H1 (cell line): ENCODE data around the gene MAP4K4. TPM values are rescaled to one million over a fixed set of nuclear protein-coding genes. Genes with fewer than 3 reads are reported as not detected.

Experiments
- CTCF ChIA-PET: fragments of 300-600 bp; sonication (Branson Sonifier 250); formaldehyde crosslinking; loops from one replicate; lab custom pipeline; 2021; ENCODE audit not compliant: partially characterized antibody; lab: Charles Lee
- POLR2A ChIA-PET: fragments of 300-600 bp; sonication (Branson Sonifier 250); formaldehyde crosslinking; loops from one replicate; lab custom pipeline; 2021; ENCODE audit warnings: inconsistent platforms; ENCODE audit not compliant: partially characterized antibody; lab: Charles Lee
- DNase-seq, 2 experiments: peaks; one replicate each; pipeline versions ENCODE4 v3.0.0 to v3.0.0-alpha.2; 2010 to 2022; ENCODE audit warnings: low spot score in 2 of 2, low read depth in 1 of 2, mixed read lengths in 1 of 2
- FAIRE-seq: peaks from 2 replicates; lab custom pipeline; 2011; peaks lifted over from hg19 to GRCh38; lab: Jason Lieb, UNC
- H2AFZ ChIP-seq: 2 replicates; pipeline ENCODE4 v1.8.1; 2012; ENCODE audit warnings: low read length, inconsistent platforms
- H2AK5ac ChIP-seq: 2 replicates; pipeline ENCODE4 v1.6.1; 2013; ENCODE audit warnings: low read depth, low read length
- H2BK120ac ChIP-seq: replicated peaks from 2 replicates; pipeline ENCODE3; 2013; ENCODE audit warnings: low read depth, low read length, inconsistent platforms
- H2BK12ac ChIP-seq: 2 replicates; pipeline ENCODE4 v1.6.1; 2013; ENCODE audit warnings: low read depth, low read length
- H2BK15ac ChIP-seq: 2 replicates; pipeline ENCODE4 v1.6.1; 2013; ENCODE audit warnings: low read length
- H2BK20ac ChIP-seq: 2 replicates; pipeline ENCODE4 v1.6.1; 2013; ENCODE audit warnings: low read length
- H2BK5ac ChIP-seq: 2 replicates; pipeline ENCODE4 v1.6.1; 2013; ENCODE audit warnings: low read depth, low read length
- H3K14ac ChIP-seq: 2 replicates; pipeline ENCODE4 v1.6.1; 2013; ENCODE audit warnings: inconsistent platforms; ENCODE audit not compliant: insufficient read length
- H3K18ac ChIP-seq: 2 replicates; pipeline ENCODE4 v1.6.1; 2013; ENCODE audit warnings: low read length; ENCODE audit errors: extremely low read depth
- H3K23ac ChIP-seq: 2 replicates; pipeline ENCODE4 v1.6.1; 2013; ENCODE audit warnings: inconsistent platforms; ENCODE audit not compliant: insufficient read length
- H3K23me2 ChIP-seq: 2 replicates; pipeline ENCODE4 v1.6.1; 2013; ENCODE audit warnings: low read depth, low read length
- H3K27ac ChIP-seq: 2 replicates; pipeline ENCODE4 v1.6.1; 2011; ENCODE audit warnings: low read depth, low read length, inconsistent platforms
- H3K27me3 ChIP-seq, 4 experiments: replicated peaks in 1 of 4; 1 replicate in 1 of 4; 2 replicates in 3 of 4; pipeline versions ENCODE4 v1.6.1 to v1.8.1; 2011 to 2013; ENCODE audit warnings: low read length in 3 of 4, mild to moderate bottlenecking in 3 of 4, inconsistent platforms in 2 of 4, mixed read lengths in 2 of 4, moderate library complexity in 1 of 4; ENCODE audit not compliant: control insufficient read depth in 3 of 4, insufficient read depth in 3 of 4; ENCODE audit errors: extremely low read depth in 1 of 4
- H3K36me3 ChIP-seq, 4 experiments: 2 replicates each; pipeline versions ENCODE4 v1.6.1 to v1.8.1; 2011 to 2013; ENCODE audit warnings: mild to moderate bottlenecking in 4 of 4, low read length in 3 of 4, moderate library complexity in 2 of 4, control low read depth in 1 of 4, inconsistent platforms in 1 of 4; ENCODE audit not compliant: insufficient read depth in 4 of 4, control insufficient read depth in 2 of 4
- H3K4ac ChIP-seq: replicated peaks from 2 replicates; pipeline ENCODE3; 2013; ENCODE audit warnings: low read length, low read depth, mixed read lengths, inconsistent platforms; ENCODE audit not compliant: insufficient read length
- H3K4me1 ChIP-seq, 4 experiments: replicated peaks in 1 of 4; 1 replicate in 1 of 4; 2 replicates in 3 of 4; pipeline versions ENCODE4 v1.6.1 to v1.8.1; 2011 to 2013; ENCODE audit warnings: low read length in 3 of 4, inconsistent platforms in 2 of 4, mixed read lengths in 1 of 4; ENCODE audit not compliant: insufficient read depth in 4 of 4, control insufficient read depth in 3 of 4
- H3K4me2 ChIP-seq, 2 experiments: 2 replicates each; pipeline versions ENCODE4 v1.6.1 to v1.8.1; 2011 to 2013; ENCODE audit warnings: low read depth in 2 of 2, low read length in 2 of 2, control low read depth in 1 of 2, inconsistent platforms in 1 of 2, mild to moderate bottlenecking in 1 of 2; ENCODE audit not compliant: insufficient read depth in 1 of 2
- H3K4me3 ChIP-seq, 4 experiments: fragments of 200-600, 300-600 bp in 1 of 4; sonication (generic), shearing (Covaris generic), sonication (Bioruptor Twin) in 1 of 4; 2 replicates each; pipeline versions ENCODE4 v1.5.1 to v1.8.1; 2011 to 2016; ENCODE audit warnings: low read length in 4 of 4, low read depth in 3 of 4, control low read depth in 2 of 4, inconsistent platforms in 2 of 4, mild to moderate bottlenecking in 2 of 4, mixed read lengths in 1 of 4, moderate library complexity in 1 of 4; ENCODE audit not compliant: insufficient read depth in 2 of 4; ENCODE audit errors: extremely low read depth in 1 of 4
- H3K56ac ChIP-seq: replicated peaks from 2 replicates; pipeline ENCODE3; 2013; ENCODE audit warnings: low read depth, mild to moderate bottlenecking, mixed read lengths, low read length, inconsistent platforms; ENCODE audit not compliant: insufficient read length
- H3K79me1 ChIP-seq: 2 replicates; pipeline ENCODE4 v1.6.1; 2013; ENCODE audit warnings: low read depth, low read length, control low read depth
- H3K79me2 ChIP-seq, 2 experiments: 2 replicates each; pipeline versions ENCODE4 v1.6.1 to v1.8.1; 2012 to 2013; ENCODE audit warnings: low read length in 2 of 2, mild to moderate bottlenecking in 2 of 2, inconsistent platforms in 1 of 2; ENCODE audit not compliant: insufficient read depth in 2 of 2, control insufficient read depth in 1 of 2
- H3K9ac ChIP-seq, 4 experiments: replicated peaks in 1 of 4; 1 replicate in 1 of 4; 2 replicates in 3 of 4; pipeline versions ENCODE4 v1.6.1 to v1.8.1; 2011 to 2013; ENCODE audit warnings: low read depth in 3 of 4, low read length in 3 of 4, control low read depth in 2 of 4, mild to moderate bottlenecking in 2 of 4, moderate library complexity in 2 of 4, inconsistent platforms in 1 of 4; ENCODE audit errors: extremely low read depth in 1 of 4
- H3K9me3 ChIP-seq, 2 experiments: 2 replicates each; pipeline versions ENCODE4 v1.6.1 to v1.8.1; 2012 to 2013; ENCODE audit warnings: mild to moderate bottlenecking in 2 of 2, moderate library complexity in 2 of 2, control low read depth in 1 of 2, inconsistent platforms in 1 of 2, low read depth in 1 of 2, low read length in 1 of 2, mixed read lengths in 1 of 2; ENCODE audit not compliant: insufficient read depth in 2 of 2
- H4K20me1 ChIP-seq, 2 experiments: replicated peaks in 1 of 2; 2 replicates each; pipeline versions ENCODE3 to v1.8.1; 2011 to 2013; ENCODE audit warnings: inconsistent platforms in 2 of 2, low read length in 2 of 2, mild to moderate bottlenecking in 1 of 2; ENCODE audit not compliant: insufficient read depth in 2 of 2, control insufficient read depth in 1 of 2
- H4K5ac ChIP-seq: 2 replicates; pipeline ENCODE4 v1.6.1; 2013; ENCODE audit warnings: low read length, low read depth, mixed read lengths, inconsistent platforms; ENCODE audit not compliant: insufficient read length
- H4K8ac ChIP-seq: 2 replicates; pipeline ENCODE4 v1.8.0; 2013; ENCODE audit warnings: mild to moderate bottlenecking, moderate library complexity, low read length, inconsistent platforms; ENCODE audit not compliant: insufficient read depth; ENCODE audit errors: extremely low read depth
- H4K91ac ChIP-seq: replicated peaks from 2 replicates; pipeline ENCODE3; 2013; ENCODE audit warnings: low read length, mixed read lengths, inconsistent platforms; ENCODE audit not compliant: insufficient read length
- CEBPB ChIP-seq: IDR thresholded peaks from 2 replicates; pipeline ENCODE4 v1.6.1; 2012; ENCODE audit warnings: low read depth, low read length
- POU5F1 ChIP-seq: IDR thresholded peaks from 2 replicates; pipeline ENCODE4 v1.6.1; 2011; ENCODE audit warnings: low read depth, mild to moderate bottlenecking, low read length, moderate library complexity
- SIN3A ChIP-seq, 2 experiments: IDR thresholded peaks in 1 of 2; conservative IDR thresholded peaks in 1 of 2; 2 replicates each; pipeline ENCODE4 v1.6.1; 2011 to 2012; ENCODE audit warnings: low read length in 2 of 2, improper control_type of control experiment in 1 of 2, low read depth in 1 of 2, mild to moderate bottlenecking in 1 of 2
- WGBS, 2 experiments: shearing (Covaris generic) in 1 of 2; methylation state at CpG; one replicate each; pipeline versions ENCODE4 v1.1.6 to v1.1.7; 2013 to 2015; ENCODE audit warnings: low lambda C conversion rate in 2 of 2, mixed read lengths in 2 of 2, inconsistent platforms in 1 of 2, low coverage in 1 of 2, missing lambda C conversion rate in 1 of 2; ENCODE audit not compliant: insufficient replicate concordance in 2 of 2, insufficient coverage in 1 of 2, insufficient read length in 1 of 2; ENCODE audit errors: extremely low coverage in 1 of 2, missing lambda C conversion rate in 1 of 2; 5-methylcytosine and 5-hydroxymethylcytosine counted together
- polyA plus RNA-seq, 7 experiments: library from polyadenylated mRNA; depleted of rRNA in 3 of 7; stranded (reverse) in 5 of 7; unstranded in 2 of 7; fragments of >200 nt in 5 of 7; fragments of 200-250 nt in 2 of 7; gene quantifications; 1 replicate in 5 of 7; 2 replicates in 1 of 7; 4 replicates in 1 of 7; pipeline versions ENCODE4 v1.2.1 to v1.2.3, GENCODE V29; 2011 to 2013; ENCODE audit warnings: missing spikeins in 2 of 7, mixed read lengths in 2 of 7
- total RNA-seq: library from RNA; stranded (reverse); fragmentation: NEBNext Ultra II Directional; extraction: Animal tissue kit (Norgen Biotek cat#: 25700); gene quantifications from 2 replicates; pipeline ENCODE4 v1.2.1, GENCODE V29; 2021

Gene MAP4K4
- total and polyA plus RNA-seq, 2 of the 8 experiments (the other 6 are each of a cell fraction or from before 2014, with no cell fraction given), result 53.2 to 138 TPM

- DNase-seq, result no peak
- Histone ChIP-seq H2BK120ac (no peak overlapping the region), H3K79me1 (peaks cover 14% of the 10 kb centered on the region), H3K79me2 (peaks cover 10 to 81% of the 10 kb centered on the region in 2 experiments; a peak in 3 of 4 replicates), H3K9ac (no peak overlapping the region), H3K4me2 (no peak overlapping the region), H4K8ac (no peak overlapping the region), H3K4me3 (no peak overlapping the region), H3K9me3 (no peaks in the 10 kb centered on the region), H3K27ac (no peak overlapping the region), H3K23me2 (no peaks in the 10 kb centered on the region), H3K4ac (no peak overlapping the region), H3K36me3 (no peaks in the 10 kb centered on the region), H3K4me1 (peaks cover 7 to 26% (median 18%) of the 10 kb centered on the region in 4 experiments; a peak in 6 of 7 replicates), H3K23ac (no peak overlapping the region), H4K20me1 (peaks cover 7 to 12% of the 10 kb centered on the region in 2 experiments), H3K56ac (no peak overlapping the region), H4K5ac (no peak overlapping the region), H3K14ac (no peak overlapping the region), H2BK20ac (no peak overlapping the region), H2AFZ (no peak overlapping the region), H2BK5ac (no peak overlapping the region), H2AK5ac (no peak overlapping the region), H2BK15ac (no peak overlapping the region), H3K27me3 (no peaks in the 10 kb centered on the region), H4K91ac (no peak overlapping the region), H3K18ac (no peak overlapping the region), H2BK12ac (no peak overlapping the region)
- FAIRE-seq, result no peak
- POLR2A ChIA-PET, result interaction anchor here (1.1 to 1.5 kb wide), 2 partner anchors 24 to 56 kb away, joined by 3 to 4 read pairs; partner anchors contain the start of gene MAP4K4
- 85% methylated on average over 5 of the region's 5 CpGs; no CpG with 5 or more reads in 1 of the 2 experiments for WGBS, 2 experiments
- CTCF ChIA-PET, result interaction anchor here (0.6 to 2.0 kb wide), 6 partner anchors 17 to 410 kb away, joined by 3 to 6 read pairs (median 3); no protein-coding TSS in a partner anchor
- TF ChIP-seq SIN3A (conservative IDR thresholded peaks at IDR 0.05 in 1 of 2, IDR thresholded peaks at IDR 0.05 in 1 of 2; ENCODE audit: low read depth in 1 of 2, low read length in 2 of 2) (no peak), CEBPB (no peak), POU5F1 (no peak)
These were observed 55.5 kb downstream of the MAP4K4 start for GRCh38 chr2:101752716-101753616.
